Measurements from ENCODE around the gene ZNF273.
"Not testable (repeated sequence)": the region's sequence is repeated elsewhere in the genome, so short reads cannot be mapped to it uniquely, and the experiment has no call there.

The ZNF273 gene

DNA sequence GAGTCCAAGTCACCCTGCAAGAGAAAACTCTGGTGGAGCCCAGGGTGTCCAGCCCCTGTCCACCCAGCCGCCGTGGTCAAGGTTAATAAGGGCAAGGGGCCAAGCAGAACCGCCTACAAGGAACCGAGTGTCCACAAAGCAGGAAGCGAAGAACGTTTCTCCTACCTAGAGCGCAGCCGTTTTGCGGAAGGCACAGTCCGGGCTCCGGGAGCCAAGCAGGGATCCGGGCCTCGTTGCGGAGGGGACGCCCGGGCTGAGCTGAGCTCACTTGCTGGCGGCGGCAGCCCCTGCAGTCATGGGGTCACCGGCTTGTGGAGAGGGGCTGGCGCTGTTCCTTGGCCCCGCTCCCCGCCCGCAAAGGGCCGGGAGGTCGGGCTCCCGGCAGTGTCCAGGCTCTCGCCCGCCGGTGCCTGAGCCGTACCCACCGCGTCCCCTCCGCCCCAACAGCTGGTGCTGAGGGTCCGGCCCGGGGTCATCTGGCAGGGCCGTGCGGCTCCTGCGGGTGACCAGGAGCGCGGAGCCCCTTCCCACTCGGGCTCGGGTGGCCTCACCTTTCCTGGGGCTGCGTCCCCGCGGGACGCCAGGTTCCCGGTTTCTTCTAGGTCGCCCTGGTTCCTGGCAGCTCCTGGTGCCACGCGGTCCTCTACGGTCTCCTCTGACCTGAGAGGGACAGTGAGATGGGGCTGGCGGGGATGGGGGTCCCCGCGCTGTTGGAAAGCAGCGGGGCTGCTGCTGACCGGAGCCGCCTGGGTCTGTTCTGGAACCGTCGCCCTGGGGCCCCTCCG lies 14.0 kb upstream of the ZNF273 start:
- no peaks in the 10 kb centered on the region for H3K36me3 ChIP-seq (ENCODE audit: control insufficient read depth in 5 of 5, insufficient read depth in 5 of 5, low read length in 5 of 5)
- peak overlapping the region; percentile 60 to 77 (median 70) for H3K4me3 ChIP-seq (ENCODE audit: low read depth in 1 of 5, low read length in 5 of 5)

DNA sequence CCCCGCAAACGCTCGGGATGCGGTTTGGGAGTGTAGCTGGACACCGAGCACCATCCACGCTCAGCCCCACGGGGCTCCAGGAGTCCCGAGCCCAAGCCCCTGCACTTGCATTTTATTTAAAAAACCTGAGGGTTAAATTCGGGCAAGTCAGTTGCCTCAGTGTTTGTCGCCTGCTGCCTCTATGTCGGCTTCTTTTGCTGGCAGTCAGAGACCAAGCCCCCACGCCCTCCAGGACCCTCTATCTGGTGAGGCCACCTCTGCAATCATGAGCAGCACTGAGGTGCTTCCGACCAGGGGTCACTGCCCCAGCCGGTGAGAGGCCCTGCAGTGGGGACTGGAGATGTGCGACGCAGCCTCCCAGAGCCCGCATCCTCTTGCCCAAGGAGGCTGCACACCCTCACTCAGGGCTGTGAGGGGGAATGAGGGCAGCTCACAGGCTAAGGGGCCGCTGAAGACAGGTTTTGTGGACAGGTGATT lies 13.3 kb upstream of the ZNF273 start:
- Histone ChIP-seq H3K36me3 (ENCODE audit: control insufficient read depth in 5 of 5, insufficient read depth in 5 of 5, low read length in 5 of 5) (no peaks in the 10 kb centered on the region), H3K27me3 (ENCODE audit: control insufficient read depth in 5 of 5, insufficient read depth in 4 of 5, low read length in 5 of 5) (peaks cover 2 to 17% (median 12%) of the 10 kb centered on the region in 5 donors), H3K4me1 (ENCODE audit: control insufficient read depth in 5 of 5, insufficient read depth in 5 of 5, low read length in 5 of 5) (peaks cover 0 to 23% (median 19%) of the 10 kb centered on the region in 5 donors), H3K27ac (ENCODE audit: low read depth, low read length) (no peak overlapping the region), H3K9ac (ENCODE audit: low read length in 5 of 5) (peak overlapping the region in 2 of 5 donors; percentile 74 to 79), H3K9me3 (ENCODE audit: control insufficient read depth in 5 of 5, low read length in 5 of 5) (no peaks in the 10 kb centered on the region), H3K4me3 (ENCODE audit: low read depth in 1 of 5, low read length in 5 of 5) (peak overlapping the region in 3 of 5 donors; percentile 60 to 73 (median 69))

More for the DNA sequence above, 14.0 kb upstream of the ZNF273 start:
- no peaks in the 10 kb centered on the region for H3K9me3 ChIP-seq (ENCODE audit: control insufficient read depth in 5 of 5, low read length in 5 of 5)
- H3K4me1 ChIP-seq (ENCODE audit: control insufficient read depth in 5 of 5, insufficient read depth in 5 of 5, low read length in 5 of 5): peaks cover 0 to 23% (median 19%) of the 10 kb centered on the region in 5 donors
- peaks cover 2 to 19% (median 12%) of the 10 kb centered on the region in 5 donors for H3K27me3 ChIP-seq (ENCODE audit: control insufficient read depth in 5 of 5, insufficient read depth in 4 of 5, low read length in 5 of 5)
- peak overlapping the region in 4 of 5 donors; percentile 3 to 79 (median 72) for H3K9ac ChIP-seq (ENCODE audit: low read length in 5 of 5)
- H3K27ac ChIP-seq (ENCODE audit: low read depth, low read length): no peak overlapping the region

DNA sequence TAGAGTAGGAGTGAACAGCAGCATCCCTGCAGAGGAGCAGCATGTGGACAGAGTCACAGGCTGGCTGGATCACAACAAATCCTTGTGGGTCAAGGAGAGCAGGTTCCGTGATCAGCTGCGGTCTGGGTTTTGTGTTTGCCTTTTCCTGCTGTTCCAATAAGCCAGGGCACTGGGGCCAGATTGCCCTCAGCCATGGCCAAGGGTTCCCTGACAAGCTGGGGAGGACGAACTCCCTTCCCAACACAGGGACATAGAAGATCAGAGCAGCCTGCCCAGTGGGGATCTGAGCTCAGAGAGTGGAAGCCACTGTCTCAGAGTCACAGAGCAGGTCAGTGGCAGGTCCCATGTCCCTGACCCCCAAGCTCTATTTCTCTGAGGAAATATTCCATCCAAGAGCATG lies 12.8 kb upstream of the ZNF273 start:
- H3K36me3 ChIP-seq (ENCODE audit: control insufficient read depth in 5 of 5, insufficient read depth in 5 of 5, low read length in 5 of 5): not testable (repeated sequence)
- peaks cover 2 to 13% (median 12%) of the 10 kb centered on the region in 5 donors for H3K27me3 ChIP-seq (ENCODE audit: control insufficient read depth in 5 of 5, insufficient read depth in 4 of 5, low read length in 5 of 5)

DNA sequence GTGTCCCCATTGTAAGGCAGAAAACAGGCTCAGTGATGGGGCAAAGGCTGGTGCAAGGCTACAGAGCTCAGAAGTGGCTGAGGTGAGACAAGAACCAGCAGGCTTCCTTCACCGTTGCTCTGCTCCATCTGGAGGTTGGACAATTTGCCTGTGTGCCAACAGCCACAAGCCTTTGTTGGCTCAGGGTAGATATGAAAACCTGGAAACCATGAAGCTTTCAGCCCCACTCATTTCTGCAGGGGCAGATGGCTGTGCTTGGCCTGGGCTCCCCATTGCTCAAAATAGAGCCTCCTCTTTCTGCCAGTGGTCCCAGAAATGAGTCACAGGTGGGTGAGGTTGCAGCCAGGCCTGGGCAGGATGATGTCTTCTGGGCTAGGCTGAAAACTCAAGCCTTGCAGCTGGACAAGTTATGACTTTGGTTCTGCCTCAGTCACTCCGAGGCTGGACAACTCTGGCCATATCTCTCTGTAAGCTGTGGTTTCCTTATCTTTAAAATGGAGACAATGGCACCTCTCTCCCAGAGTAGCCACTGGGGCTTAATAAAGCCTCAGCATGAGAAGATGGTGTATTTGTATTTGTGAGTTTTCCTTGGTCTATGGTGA lies 12.2 kb upstream of the ZNF273 start:
- Histone ChIP-seq H3K27me3 (ENCODE audit: control insufficient read depth in 5 of 5, insufficient read depth in 4 of 5, low read length in 5 of 5) (peaks cover 0 to 13% (median 12%) of the 10 kb centered on the region in 5 donors), H3K4me3 (ENCODE audit: low read depth in 1 of 5, low read length in 5 of 5) (no peak overlapping the region), H3K27ac (ENCODE audit: low read depth, low read length) (no peak overlapping the region), H3K9me3 (ENCODE audit: control insufficient read depth in 5 of 5, low read length in 5 of 5) (no peaks in the 10 kb centered on the region), H3K9ac (ENCODE audit: low read length in 5 of 5) (no peak overlapping the region), H3K36me3 (ENCODE audit: control insufficient read depth in 5 of 5, insufficient read depth in 5 of 5, low read length in 5 of 5) (no peaks in the 10 kb centered on the region), H3K4me1 (ENCODE audit: control insufficient read depth in 5 of 5, insufficient read depth in 5 of 5, low read length in 5 of 5) (peaks cover 0 to 23% (median 19%) of the 10 kb centered on the region in 5 donors)

More for the DNA sequence above, 12.8 kb upstream of the ZNF273 start:
- not testable (repeated sequence) for H3K9me3 ChIP-seq (ENCODE audit: control insufficient read depth in 5 of 5, low read length in 5 of 5); H3K9ac ChIP-seq (ENCODE audit: low read length in 5 of 5); H3K4me3 ChIP-seq (ENCODE audit: low read depth in 1 of 5, low read length in 5 of 5); H3K27ac ChIP-seq (ENCODE audit: low read depth, low read length)
- H3K4me1 ChIP-seq (ENCODE audit: control insufficient read depth in 5 of 5, insufficient read depth in 5 of 5, low read length in 5 of 5): peaks cover 0 to 23% (median 19%) of the 10 kb centered on the region in 5 donors

DNA sequence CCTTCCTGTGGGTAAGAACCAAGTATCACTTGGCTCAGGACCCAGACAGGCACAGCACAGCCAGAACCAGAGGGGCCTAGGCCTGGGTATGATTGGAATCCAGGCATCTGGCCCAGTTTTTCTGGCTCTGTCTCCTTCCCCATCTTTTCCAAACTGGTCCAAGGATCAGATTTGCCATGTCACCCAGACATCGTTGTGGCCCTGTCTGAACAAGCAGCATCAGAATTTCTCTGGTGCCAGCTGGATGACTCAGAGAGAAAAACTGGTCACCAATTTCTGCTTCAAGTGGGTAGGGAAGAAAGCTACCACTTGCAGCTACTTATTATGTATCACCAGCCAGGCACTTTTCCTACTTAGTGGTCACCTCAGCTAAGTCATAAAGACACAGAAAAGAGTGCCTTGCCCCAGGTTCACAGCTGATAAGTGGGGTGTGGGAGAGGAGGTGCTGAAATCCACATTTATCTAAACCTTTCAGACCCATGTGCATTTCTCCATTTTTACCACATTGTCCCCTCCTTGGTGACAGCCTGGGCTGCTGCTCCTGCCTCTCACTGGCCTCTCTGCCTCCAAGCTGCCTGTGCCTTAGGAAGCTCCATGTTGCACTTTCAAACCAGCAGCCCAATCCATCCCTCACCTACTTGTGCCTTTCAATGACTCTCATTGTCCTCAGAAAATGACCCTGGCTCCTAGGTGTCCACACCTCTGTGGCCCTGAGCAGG lies 11.6 kb upstream of the ZNF273 start:
- H3K27ac ChIP-seq (ENCODE audit: low read depth, low read length); H3K9me3 ChIP-seq (ENCODE audit: control insufficient read depth in 5 of 5, low read length in 5 of 5); H3K9ac ChIP-seq (ENCODE audit: low read length in 5 of 5); H3K36me3 ChIP-seq (ENCODE audit: control insufficient read depth in 5 of 5, insufficient read depth in 5 of 5, low read length in 5 of 5); H3K4me3 ChIP-seq (ENCODE audit: low read depth in 1 of 5, low read length in 5 of 5): not testable (repeated sequence)
- peaks cover 0 to 13% (median 11%) of the 10 kb centered on the region in 5 donors for H3K27me3 ChIP-seq (ENCODE audit: control insufficient read depth in 5 of 5, insufficient read depth in 4 of 5, low read length in 5 of 5)
- H3K4me1 ChIP-seq (ENCODE audit: control insufficient read depth in 5 of 5, insufficient read depth in 5 of 5, low read length in 5 of 5): peaks cover 0 to 23% (median 19%) of the 10 kb centered on the region in 5 donors

DNA sequence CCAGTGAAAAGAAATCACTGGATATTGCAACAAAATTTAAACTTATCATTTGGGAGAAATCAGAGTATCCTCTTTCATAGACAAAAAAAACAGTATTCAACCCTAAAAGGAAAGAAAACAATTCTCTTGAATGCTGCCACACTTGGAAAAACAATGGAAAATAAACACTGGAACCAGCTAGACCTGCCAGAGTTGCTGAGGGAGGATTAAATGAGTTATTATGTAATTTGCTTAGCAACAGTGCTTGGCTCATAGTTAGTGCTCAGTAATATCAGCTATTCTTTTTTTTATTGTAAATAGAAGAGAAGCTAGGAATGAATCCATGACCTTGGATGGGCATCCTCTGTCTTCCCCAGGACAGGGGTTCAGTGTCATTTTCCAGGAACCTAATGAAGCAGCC lies 11.0 kb upstream of the ZNF273 start:
- H3K9ac ChIP-seq (ENCODE audit: low read length in 5 of 5): no peak overlapping the region
- peaks cover 0 to 23% (median 19%) of the 10 kb centered on the region in 5 donors for H3K4me1 ChIP-seq (ENCODE audit: control insufficient read depth in 5 of 5, insufficient read depth in 5 of 5, low read length in 5 of 5)
- H3K27ac ChIP-seq (ENCODE audit: low read depth, low read length): no peak overlapping the region
- H3K36me3 ChIP-seq (ENCODE audit: control insufficient read depth in 5 of 5, insufficient read depth in 5 of 5, low read length in 5 of 5): no peaks in the 10 kb centered on the region
- H3K9me3 ChIP-seq (ENCODE audit: control insufficient read depth in 5 of 5, low read length in 5 of 5): no peaks in the 10 kb centered on the region
- peaks cover 0 to 13% (median 8%) of the 10 kb centered on the region in 5 donors for H3K27me3 ChIP-seq (ENCODE audit: control insufficient read depth in 5 of 5, insufficient read depth in 4 of 5, low read length in 5 of 5)
- no peak overlapping the region for H3K4me3 ChIP-seq (ENCODE audit: low read depth in 1 of 5, low read length in 5 of 5)

DNA sequence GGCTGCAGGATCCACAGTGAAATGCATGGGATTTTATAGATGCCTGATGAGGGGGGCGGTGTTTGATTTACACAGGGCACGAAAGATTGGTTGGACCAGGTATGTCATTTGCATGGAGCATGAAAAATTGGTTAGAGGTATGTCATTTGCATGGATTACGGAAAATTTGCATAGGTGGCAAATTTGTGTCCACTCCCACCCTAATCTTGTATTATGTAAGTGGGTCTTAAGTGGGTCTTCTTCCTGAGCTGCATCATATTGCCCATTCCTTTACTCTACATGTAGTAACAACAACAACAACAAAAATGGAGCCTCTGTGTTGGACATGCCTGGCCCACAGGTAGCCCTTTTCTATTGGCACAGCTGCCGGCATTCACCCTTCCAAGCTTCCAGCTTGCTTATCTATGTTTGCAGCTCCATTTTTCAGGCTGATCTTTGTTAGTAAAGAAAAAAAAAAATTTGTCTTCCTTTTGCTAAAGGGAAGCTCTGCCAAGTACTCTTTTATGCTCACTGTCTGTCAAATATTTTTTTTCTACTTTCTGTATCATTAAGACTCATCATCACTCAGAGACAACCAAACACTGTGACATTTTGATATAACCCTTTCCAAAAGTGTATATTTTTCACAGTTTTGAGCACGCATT lies 10.3 kb upstream of the ZNF273 start:
- H3K36me3 ChIP-seq (ENCODE audit: control insufficient read depth in 5 of 5, insufficient read depth in 5 of 5, low read length in 5 of 5): no peaks in the 10 kb centered on the region
- no peak overlapping the region for H3K4me3 ChIP-seq (ENCODE audit: low read depth in 1 of 5, low read length in 5 of 5)
- peaks cover 0 to 22% (median 19%) of the 10 kb centered on the region in 5 donors for H3K4me1 ChIP-seq (ENCODE audit: control insufficient read depth in 5 of 5, insufficient read depth in 5 of 5, low read length in 5 of 5)

DNA sequence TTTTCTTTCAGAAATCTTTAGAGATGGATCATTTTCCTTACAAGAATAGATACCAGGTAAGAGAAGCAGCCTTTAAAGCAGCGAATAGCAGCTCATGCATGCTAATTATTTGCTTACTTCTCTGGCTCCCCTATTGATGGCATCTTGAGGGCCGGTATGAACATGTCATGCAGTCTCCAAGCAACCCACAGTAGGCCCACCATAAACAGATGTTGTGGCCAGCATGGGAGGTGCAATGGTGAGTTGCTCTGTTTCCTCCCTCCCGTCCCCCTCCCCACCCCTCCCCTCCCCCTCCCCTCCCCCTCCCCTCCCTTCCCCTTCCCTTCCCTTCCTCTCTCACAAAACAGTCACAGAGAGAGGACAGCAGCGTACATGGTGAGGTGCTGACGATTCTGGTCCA lies 9.7 kb upstream of the ZNF273 start:
- Histone ChIP-seq H3K36me3 (ENCODE audit: control insufficient read depth in 5 of 5, insufficient read depth in 5 of 5, low read length in 5 of 5) (no peaks in the 10 kb centered on the region), H3K9ac (ENCODE audit: low read length in 5 of 5) (no peak overlapping the region), H3K27ac (ENCODE audit: low read depth, low read length) (no peak overlapping the region), H3K4me1 (ENCODE audit: control insufficient read depth in 5 of 5, insufficient read depth in 5 of 5, low read length in 5 of 5) (peaks cover 0 to 16% (median 13%) of the 10 kb centered on the region in 5 donors), H3K27me3 (ENCODE audit: control insufficient read depth in 5 of 5, insufficient read depth in 4 of 5, low read length in 5 of 5) (peaks cover 0 to 12% (median 5%) of the 10 kb centered on the region in 5 donors), H3K9me3 (ENCODE audit: control insufficient read depth in 5 of 5, low read length in 5 of 5) (no peaks in the 10 kb centered on the region), H3K4me3 (ENCODE audit: low read depth in 1 of 5, low read length in 5 of 5) (no peak overlapping the region)

More for the DNA sequence above, 10.3 kb upstream of the ZNF273 start:
- H3K9ac ChIP-seq (ENCODE audit: low read length in 5 of 5): no peak overlapping the region
- peaks cover 0 to 13% (median 5%) of the 10 kb centered on the region in 5 donors for H3K27me3 ChIP-seq (ENCODE audit: control insufficient read depth in 5 of 5, insufficient read depth in 4 of 5, low read length in 5 of 5)
- H3K27ac ChIP-seq (ENCODE audit: low read depth, low read length): no peak overlapping the region
- no peaks in the 10 kb centered on the region for H3K9me3 ChIP-seq (ENCODE audit: control insufficient read depth in 5 of 5, low read length in 5 of 5)

DNA sequence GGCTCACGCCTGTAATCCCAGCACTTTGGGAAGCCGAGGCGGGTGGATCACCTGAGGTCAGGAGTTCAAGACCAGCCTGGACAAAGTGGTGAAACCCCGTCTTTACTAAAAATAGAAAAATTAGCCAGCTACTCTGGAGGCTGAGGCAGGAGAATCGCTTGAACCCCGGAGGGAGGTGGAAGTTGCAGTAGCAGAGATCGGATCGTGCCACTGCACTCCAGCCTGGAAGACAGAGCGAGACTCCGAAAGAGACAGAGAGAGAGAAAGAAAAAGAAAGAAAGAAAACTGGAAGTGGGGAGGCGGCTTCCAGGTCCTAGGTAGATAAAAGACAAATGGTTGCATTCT lies 640 bp upstream of the ZNF273 start:
- H3K36me3 ChIP-seq (ENCODE audit: control insufficient read depth in 5 of 5, insufficient read depth in 5 of 5, low read length in 5 of 5); H3K27me3 ChIP-seq (ENCODE audit: control insufficient read depth in 5 of 5, insufficient read depth in 4 of 5, low read length in 5 of 5); H3K27ac ChIP-seq (ENCODE audit: low read depth, low read length); H3K9me3 ChIP-seq (ENCODE audit: control insufficient read depth in 5 of 5, low read length in 5 of 5): not testable (repeated sequence)
- peaks cover 0 to 15% (median 13%) of the 10 kb centered on the region in 5 donors for H3K4me1 ChIP-seq (ENCODE audit: control insufficient read depth in 5 of 5, insufficient read depth in 5 of 5, low read length in 5 of 5)
- H3K9ac ChIP-seq (ENCODE audit: low read length in 5 of 5): peak overlapping the region in 2 of 5 donors; percentile 85 to 94
- H3K4me3 ChIP-seq (ENCODE audit: low read depth in 1 of 5, low read length in 5 of 5): peak overlapping the region; percentile 83 to 99 (median 96)
